ENCODE results near the gene CTBP1. TPM values are rescaled to one million over a fixed set of nuclear protein-coding genes. Genes with fewer than 3 reads are reported as not detected.

CTBP1 gene
- total and polyA plus RNA-seq, 2 of the 8 experiments (the other 6 are each of a cell fraction or from before 2014, with no cell fraction given): 128 to 185 TPM

DNA sequence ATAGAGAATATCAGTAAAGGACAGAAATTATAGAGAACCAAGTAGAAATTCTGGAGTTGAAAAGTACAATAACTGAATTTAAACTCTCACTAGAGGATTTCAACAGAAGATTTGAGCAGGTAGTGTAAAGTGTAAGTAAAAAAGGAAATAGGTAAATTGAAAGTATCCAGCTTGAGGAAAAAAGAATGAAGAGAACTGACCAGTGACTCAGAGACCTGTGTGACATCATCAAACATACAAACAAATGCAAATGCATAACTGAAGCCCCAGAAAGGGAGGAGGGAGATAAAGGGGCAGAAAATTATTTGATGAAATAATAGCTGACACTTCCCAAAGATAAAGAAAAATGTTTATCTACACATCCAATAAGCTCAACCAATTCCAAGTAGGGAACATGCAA lies 68.3 kb downstream of the CTBP1 start:
- Histone ChIP-seq H3K27ac (ENCODE audit: low read depth, low read length) (no peak overlapping the region), H2BK12ac (ENCODE audit: low read depth, low read length) (no peak overlapping the region), H3K27me3 (replicated peaks in 1 of 4; ENCODE audit: control insufficient read depth in 3 of 4, extremely low read depth in 1 of 4, insufficient read depth in 3 of 4, low read length in 3 of 4) (no peaks in the 10 kb centered on the region; a peak in 2 of 7 replicates), H3K79me2 (ENCODE audit: control insufficient read depth in 1 of 2, insufficient read depth in 2 of 2, low read length in 2 of 2) (no peaks in the 10 kb centered on the region; a peak in 1 of 4 replicates), H3K14ac (ENCODE audit: insufficient read length) (no peak overlapping the region), H2AFZ (ENCODE audit: low read length) (no peak overlapping the region), H4K5ac (ENCODE audit: insufficient read length, low read depth, low read length) (no peak overlapping the region), H2BK5ac (ENCODE audit: low read depth, low read length) (no peak overlapping the region), H3K4me1 (replicated peaks in 1 of 4; ENCODE audit: control insufficient read depth in 3 of 4, insufficient read depth in 4 of 4, low read length in 3 of 4) (no peaks in the 10 kb centered on the region), H3K9me3 (ENCODE audit: insufficient read depth in 2 of 2, low read depth in 1 of 2, low read length in 1 of 2) (peaks cover 18 to 21% of the 10 kb centered on the region in 2 experiments), H2AK5ac (ENCODE audit: low read depth, low read length) (no peak overlapping the region), H3K4me2 (ENCODE audit: insufficient read depth in 1 of 2, low read depth in 2 of 2, low read length in 2 of 2) (no peak overlapping the region), H3K4me3 (ENCODE audit: extremely low read depth in 1 of 4, insufficient read depth in 2 of 4, low read depth in 3 of 4, low read length in 4 of 4) (no peak overlapping the region), H4K8ac (ENCODE audit: extremely low read depth, insufficient read depth, low read length) (no peak overlapping the region), H3K36me3 (ENCODE audit: control insufficient read depth in 2 of 4, insufficient read depth in 4 of 4, low read length in 3 of 4) (no peaks in the 10 kb centered on the region), H3K4ac (replicated peaks; ENCODE audit: insufficient read length, low read depth, low read length) (no peak overlapping the region), H2BK20ac (ENCODE audit: low read length) (no peak overlapping the region), H3K23ac (ENCODE audit: insufficient read length) (no peak overlapping the region), H2BK120ac (replicated peaks; ENCODE audit: low read depth, low read length) (no peak overlapping the region), H3K56ac (replicated peaks; ENCODE audit: insufficient read length, low read depth, low read length) (no peak overlapping the region), H2BK15ac (ENCODE audit: low read length) (no peak overlapping the region), H3K23me2 (ENCODE audit: low read depth, low read length) (no peaks in the 10 kb centered on the region), H3K18ac (ENCODE audit: extremely low read depth, low read length) (no peak overlapping the region), H3K79me1 (ENCODE audit: low read depth, low read length) (no peaks in the 10 kb centered on the region), H3K9ac (replicated peaks in 1 of 4; ENCODE audit: extremely low read depth in 1 of 4, low read depth in 3 of 4, low read length in 3 of 4) (no peak overlapping the region), H4K91ac (replicated peaks; ENCODE audit: insufficient read length, low read length) (no peak overlapping the region), H4K20me1 (replicated peaks in 1 of 2; ENCODE audit: control insufficient read depth in 1 of 2, insufficient read depth in 2 of 2, low read length in 2 of 2) (peaks cover 0 to 2% of the 10 kb centered on the region in 2 experiments)
- ChIA-PET POLR2A (ENCODE audit: partially characterized antibody) (no interaction called here), CTCF (ENCODE audit: partially characterized antibody) (interaction anchor here (1.2 kb wide), 1 partner anchor 29 kb away, joined by 3 read pairs; no protein-coding TSS in a partner anchor)
- FAIRE-seq: no peak
- DNase-seq (ENCODE audit: low read depth in 1 of 2, low spot score in 2 of 2): no peak
- TF ChIP-seq CTCF (IDR thresholded peaks at IDR 0.05; ENCODE audit: control extremely low read depth in 1 of 3, insufficient read depth in 1 of 3, low read depth in 1 of 3, low read length in 3 of 3): no peak
- no peak for TF ChIP-seq BACH1 (IDR thresholded peaks at IDR 0.05; ENCODE audit: low read length)
- TF ChIP-seq FOSL1 (IDR thresholded peaks at IDR 0.05; ENCODE audit: insufficient read depth, low read depth, low read length): no peak
- no peak for TF ChIP-seq SRF (IDR thresholded peaks at IDR 0.05; ENCODE audit: low read depth, low read length)
- no peak for TF ChIP-seq ZNF274 (IDR thresholded peaks at IDR 0.05; ENCODE audit: borderline replicate concordance, extremely low read depth, low read length)
- no peak for TF ChIP-seq TAF1 (IDR thresholded peaks at IDR 0.05; ENCODE audit: low read depth, low read length)
- no peak for TF ChIP-seq SIN3A (conservative IDR thresholded peaks at IDR 0.05 in 1 of 2, IDR thresholded peaks at IDR 0.05 in 1 of 2; ENCODE audit: low read depth in 1 of 2, low read length in 2 of 2)
- TF ChIP-seq CBX8 (IDR thresholded peaks at IDR 0.05; ENCODE audit: borderline replicate concordance, low read depth, low read length): no peak
- TF ChIP-seq GTF2F1 (IDR thresholded peaks at IDR 0.05; ENCODE audit: borderline replicate concordance, low read depth, low read length): no peak
- TF ChIP-seq TEAD4 (IDR thresholded peaks at IDR 0.05; ENCODE audit: low read depth, low read length): no peak
- no peak for TF ChIP-seq GABPA (IDR thresholded peaks at IDR 0.05; ENCODE audit: borderline replicate concordance, insufficient read depth, low read length)
- TF ChIP-seq TAF7 (optimal IDR thresholded peaks at IDR 0.05; ENCODE audit: borderline replicate concordance, low read depth, low read length): no peak
